H1 (cell line): ENCODE results near the gene CAPN2. TPM values are rescaled to one million over a fixed set of nuclear protein-coding genes. Genes with fewer than 3 reads are reported as not detected.

ENCODE experiments used
- CBX5 ChIP-seq: fragments of 300-800, 300-1000 bp; sonication (generic); IDR thresholded peaks from 2 replicates; pipeline ENCODE4 v1.7.1; 2016; ENCODE audit warnings: antibody characterized with exemption, low read length, low read depth
- CHD7 ChIP-seq: fragments of 300-600 bp; sonication (generic); IDR thresholded peaks from 2 replicates; pipeline ENCODE4 v1.7.1; 2012; ENCODE audit warnings: low read length, moderate library complexity, mild to moderate bottlenecking, inconsistent platforms; ENCODE audit not compliant: insufficient replicate concordance
- JUND ChIP-seq: IDR thresholded peaks from 2 replicates; pipeline ENCODE4 v1.6.1; 2011; ENCODE audit warnings: mild to moderate bottlenecking, improper control_type of control experiment, low read length
- KDM5A ChIP-seq: fragments of 200-600 bp; IDR thresholded peaks from 2 replicates; pipeline ENCODE4 v1.7.1; 2012; ENCODE audit warnings: mild to moderate bottlenecking, low read length, inconsistent platforms, mixed read lengths
- POLR2A ChIP-seq, 2 experiments: IDR thresholded peaks; 1 replicate in 1 of 2; 2 replicates in 1 of 2; pipeline ENCODE4 v1.6.1; 2011; ENCODE audit warnings: low read depth in 2 of 2, low read length in 2 of 2, mild to moderate bottlenecking in 2 of 2; ENCODE audit errors: control extremely low read depth in 1 of 2
- POLR2AphosphoS5 ChIP-seq: IDR thresholded peaks from 2 replicates; pipeline ENCODE4 v1.6.1; 2011; ENCODE audit warnings: low read depth, low read length
- TBP ChIP-seq: IDR thresholded peaks from 2 replicates; pipeline ENCODE4 v1.6.1; 2011; ENCODE audit warnings: low read depth, low read length, improper control_type of control experiment
- TCF12 ChIP-seq: IDR thresholded peaks from 2 replicates; pipeline ENCODE4 v1.6.1; 2011; ENCODE audit warnings: low read depth, mild to moderate bottlenecking, low read length
- polyA plus RNA-seq, 7 experiments: library from polyadenylated mRNA; depleted of rRNA in 3 of 7; stranded (reverse) in 5 of 7; unstranded in 2 of 7; fragments of >200 nt in 5 of 7; fragments of 200-250 nt in 2 of 7; gene quantifications; 1 replicate in 5 of 7; 2 replicates in 1 of 7; 4 replicates in 1 of 7; pipeline versions ENCODE4 v1.2.1 to v1.2.3, GENCODE V29; 2011 to 2013; ENCODE audit warnings: missing spikeins in 2 of 7, mixed read lengths in 2 of 7
- total RNA-seq: library from RNA; stranded (reverse); fragmentation: NEBNext Ultra II Directional; extraction: Animal tissue kit (Norgen Biotek cat#: 25700); gene quantifications from 2 replicates; pipeline ENCODE4 v1.2.1, GENCODE V29; 2021
- TF ChIP-seq, protein P1 (sequence below): IDR thresholded peaks from 2 replicates; pipeline ENCODE4 v1.6.1; 2011; ENCODE audit warnings: low read depth, mild to moderate bottlenecking, low read length; ENCODE audit not compliant: insufficient read depth

Gene CAPN2
- total and polyA plus RNA-seq, 2 of the 8 experiments (the other 6 are each of a cell fraction or from before 2014, with no cell fraction given) = 9.2 to 10.3 TPM

- no peak for TF ChIP-seq CHD7
- no peak for TF ChIP-seq TCF12
- TF ChIP-seq TBP = no peak
- TF ChIP-seq POLR2A (IDR thresholded peaks at IDR 0.05; ENCODE audit: control extremely low read depth in 1 of 2, low read depth in 2 of 2, low read length in 2 of 2) = no peak
- TF ChIP-seq JUND = no peak
- TF ChIP-seq, protein P1, sequence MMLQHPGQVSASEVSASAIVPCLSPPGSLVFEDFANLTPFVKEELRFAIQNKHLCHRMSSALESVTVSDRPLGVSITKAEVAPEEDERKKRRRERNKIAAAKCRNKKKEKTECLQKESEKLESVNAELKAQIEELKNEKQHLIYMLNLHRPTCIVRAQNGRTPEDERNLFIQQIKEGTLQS = no peak
- TF ChIP-seq POLR2AphosphoS5 = no peak
- TF ChIP-seq CBX5 = no peak
- no peak for TF ChIP-seq KDM5A
Observed at GRCh38 chr1:223819730-223820514, 107.6 kb downstream of the CAPN2 start (continued).
